ENCODE measurements around the gene UPK3B. TPM values are rescaled to one million over a fixed set of nuclear protein-coding genes. Genes with fewer than 3 reads are reported as not detected.
"Not testable (repeated sequence)": the region's sequence is repeated elsewhere in the genome, so short reads cannot be mapped to it uniquely, and the experiment has no call there.

Gene UPK3B
- 1.0 and 1.2 TPM in 2 replicates for total RNA-seq

DNA sequence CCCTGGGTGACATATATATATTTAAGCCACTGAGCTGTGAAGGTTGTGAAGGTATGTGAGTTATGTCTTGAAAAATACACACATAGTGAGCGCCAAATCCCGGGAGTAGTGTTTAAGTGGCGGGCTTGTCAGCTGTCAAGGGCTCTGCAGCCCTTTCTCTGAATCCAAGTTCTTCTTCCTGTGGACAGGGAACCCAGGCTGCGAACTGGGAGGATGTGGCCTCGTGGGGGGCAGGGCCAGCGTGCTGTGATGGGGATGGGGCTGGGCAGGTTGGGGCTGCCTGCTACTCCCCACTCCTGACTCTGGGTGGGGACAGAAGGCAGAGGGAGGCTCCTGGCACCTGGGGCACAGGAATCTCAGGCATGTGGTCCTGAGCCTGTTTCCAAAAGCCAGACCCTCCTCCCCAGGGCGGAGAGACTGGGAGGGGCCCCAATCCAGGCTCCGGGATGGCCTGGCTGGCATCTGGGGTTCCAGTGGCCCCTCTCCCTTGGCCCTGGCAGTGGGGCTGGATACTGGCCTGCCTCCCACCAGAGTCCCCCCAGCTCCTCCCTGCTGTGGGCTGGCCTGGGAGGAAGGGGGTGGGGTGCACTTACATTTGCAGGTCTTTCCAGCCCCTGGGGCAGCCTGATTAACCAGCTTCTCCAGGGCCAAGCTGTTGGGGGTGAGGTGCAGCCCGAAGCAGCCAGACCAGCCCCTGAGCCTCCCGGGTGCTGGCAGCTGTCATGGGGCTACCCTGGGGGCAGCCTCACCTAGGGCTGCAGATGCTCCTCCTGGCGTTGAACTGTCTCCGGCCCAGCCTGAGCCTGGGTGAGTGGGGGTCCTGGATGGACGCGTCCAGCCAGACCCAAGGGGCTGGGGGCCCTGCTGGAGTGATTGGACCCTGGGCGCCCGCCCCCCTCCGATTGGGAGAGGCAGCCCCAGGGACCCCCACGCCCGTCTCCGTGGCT is at the start of gene UPK3B:
TSS of gene UPK3B (plus strand) at position 622 of the 947 bp plus-strand sequence. CDS start at position 723, 101 bp downstream.
- peak; percentile 8 for DNase-seq (ENCODE audit: low spot score)
- H3K4me1 Mint-ChIP-seq (ENCODE audit: low read depth): no peaks in the 10 kb centered on the region
- no peaks in the 10 kb centered on the region for H3K36me3 Mint-ChIP-seq (ENCODE audit: low read depth)
- H3K9me3 Mint-ChIP-seq: no peaks in the 10 kb centered on the region
- no peak within 1 kb of the TSS for H3K27ac Mint-ChIP-seq
- H3K27me3 Mint-ChIP-seq (ENCODE audit: low read depth): no peaks in the 10 kb centered on the region
- no peak within 1 kb of the TSS for H3K4me3 Mint-ChIP-seq (ENCODE audit: low read depth)
- intact Hi-C loops (cut with micrococcal nuclease): no loop called here

DNA sequence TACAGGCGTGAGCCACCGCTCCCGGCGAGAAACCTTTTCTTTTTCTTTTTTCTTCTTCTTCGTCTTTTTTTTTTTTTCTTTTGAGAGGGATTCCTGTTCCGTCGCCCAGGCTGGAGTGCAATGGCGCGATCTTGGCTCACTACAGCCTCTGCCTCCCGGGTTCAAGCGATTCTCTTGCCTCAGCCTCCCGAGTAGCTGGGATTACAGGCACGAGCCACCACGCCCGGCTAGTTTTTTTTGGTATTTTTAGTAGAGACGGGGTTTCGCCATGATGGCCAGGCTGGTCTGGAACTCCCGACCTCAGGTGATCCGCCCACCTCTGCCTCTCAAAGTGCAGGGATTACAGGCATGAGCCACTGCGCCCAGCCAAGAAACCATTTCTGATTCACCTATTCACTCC is 49.6 kb upstream of the UPK3B start:
- H3K27me3 Mint-ChIP-seq (ENCODE audit: low read depth): not testable (repeated sequence)

GRCh38 chr7:76461464-76462101 is 48.8 kb upstream of the UPK3B start, which contains the start of gene DTX2:
DTX2 (plus strand) TSS chr7:76461709; CDS start chr7:76480510, 18,801 bp downstream.
- H3K27me3 Mint-ChIP-seq (ENCODE audit: low read depth); H3K9me3 Mint-ChIP-seq; H3K4me1 Mint-ChIP-seq (ENCODE audit: low read depth); intact Hi-C loops (cut with micrococcal nuclease); H3K36me3 Mint-ChIP-seq (ENCODE audit: low read depth); H3K27ac Mint-ChIP-seq: not testable (repeated sequence)
- peak; percentile 60 for DNase-seq (ENCODE audit: low spot score)
- H3K4me3 Mint-ChIP-seq (ENCODE audit: low read depth): peak within 1 kb of the TSS; percentile 65

More for the DNA sequence above, 49.6 kb upstream of the UPK3B start:
- H3K4me1 Mint-ChIP-seq (ENCODE audit: low read depth); H3K4me3 Mint-ChIP-seq (ENCODE audit: low read depth); H3K36me3 Mint-ChIP-seq (ENCODE audit: low read depth); H3K27ac Mint-ChIP-seq; H3K9me3 Mint-ChIP-seq; intact Hi-C loops (cut with micrococcal nuclease); DNase-seq (ENCODE audit: low spot score): not testable (repeated sequence)

DNA sequence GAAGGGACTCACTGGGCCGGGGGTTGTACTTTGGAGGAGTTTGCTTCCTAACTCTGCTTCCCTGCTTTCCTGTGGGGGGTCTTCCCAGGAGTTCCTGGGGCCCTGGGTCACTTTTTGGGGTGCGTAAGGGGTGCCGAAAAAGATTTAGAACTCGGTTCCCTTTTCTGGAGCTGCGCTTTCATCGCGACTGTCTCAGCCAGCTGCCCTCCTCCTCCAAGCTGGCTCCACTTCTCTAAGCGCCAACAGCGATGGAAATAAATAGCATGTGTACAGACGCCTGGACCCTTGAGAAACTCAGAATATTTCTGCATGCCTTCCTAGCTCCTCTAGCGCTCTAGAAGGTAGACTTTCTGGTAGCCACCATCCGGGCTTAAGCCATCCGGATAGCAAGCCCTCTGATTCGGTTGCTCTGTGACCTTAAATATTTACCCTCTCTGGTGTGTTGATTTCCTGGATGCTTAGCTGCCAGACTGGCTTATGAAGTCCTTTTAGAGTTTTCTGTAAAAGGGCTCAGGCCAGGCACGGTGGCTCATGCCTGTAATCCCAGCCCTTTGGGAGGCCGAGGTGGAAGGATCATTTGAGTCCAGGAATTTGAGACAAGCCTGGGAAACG is 48.0 kb upstream of the UPK3B start:
- H3K27ac Mint-ChIP-seq; H3K27me3 Mint-ChIP-seq (ENCODE audit: low read depth); H3K36me3 Mint-ChIP-seq (ENCODE audit: low read depth); H3K9me3 Mint-ChIP-seq; intact Hi-C loops (cut with micrococcal nuclease); H3K4me1 Mint-ChIP-seq (ENCODE audit: low read depth); DNase-seq (ENCODE audit: low spot score); H3K4me3 Mint-ChIP-seq (ENCODE audit: low read depth): not testable (repeated sequence)

DNA sequence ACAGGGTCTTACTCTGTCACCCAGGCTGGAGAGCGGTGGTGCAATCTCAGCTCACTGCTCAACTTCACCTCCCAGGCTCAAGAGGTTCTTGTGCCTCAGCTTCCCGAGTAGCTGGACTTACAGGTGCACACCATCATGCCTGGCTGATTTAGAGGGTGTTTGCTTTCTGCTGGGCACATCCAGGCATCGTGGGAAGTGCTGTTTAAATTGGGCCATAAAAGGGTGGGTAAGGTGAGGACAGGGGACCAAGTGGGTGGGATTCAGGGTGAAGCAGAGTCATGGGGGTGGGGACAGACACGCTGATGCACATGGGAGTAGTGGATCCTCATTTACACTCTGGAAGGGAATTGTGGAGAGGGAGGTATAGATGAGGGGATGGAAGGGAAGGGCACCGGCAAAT is 45.4 kb upstream of the UPK3B start:
- H3K27me3 Mint-ChIP-seq (ENCODE audit: low read depth); H3K36me3 Mint-ChIP-seq (ENCODE audit: low read depth); H3K4me3 Mint-ChIP-seq (ENCODE audit: low read depth); intact Hi-C loops (cut with micrococcal nuclease); H3K4me1 Mint-ChIP-seq (ENCODE audit: low read depth); H3K9me3 Mint-ChIP-seq; H3K27ac Mint-ChIP-seq; DNase-seq (ENCODE audit: low spot score): not testable (repeated sequence)

- H3K4me1 Mint-ChIP-seq (ENCODE audit: low read depth); H3K9me3 Mint-ChIP-seq; H3K4me3 Mint-ChIP-seq (ENCODE audit: low read depth); H3K27ac Mint-ChIP-seq; H3K27me3 Mint-ChIP-seq (ENCODE audit: low read depth); intact Hi-C loops (cut with micrococcal nuclease); H3K36me3 Mint-ChIP-seq (ENCODE audit: low read depth); DNase-seq (ENCODE audit: low spot score): not testable (repeated sequence)
Measured at GRCh38 chr7:76465950-76466349, 44.4 kb upstream of the UPK3B start.

DNA sequence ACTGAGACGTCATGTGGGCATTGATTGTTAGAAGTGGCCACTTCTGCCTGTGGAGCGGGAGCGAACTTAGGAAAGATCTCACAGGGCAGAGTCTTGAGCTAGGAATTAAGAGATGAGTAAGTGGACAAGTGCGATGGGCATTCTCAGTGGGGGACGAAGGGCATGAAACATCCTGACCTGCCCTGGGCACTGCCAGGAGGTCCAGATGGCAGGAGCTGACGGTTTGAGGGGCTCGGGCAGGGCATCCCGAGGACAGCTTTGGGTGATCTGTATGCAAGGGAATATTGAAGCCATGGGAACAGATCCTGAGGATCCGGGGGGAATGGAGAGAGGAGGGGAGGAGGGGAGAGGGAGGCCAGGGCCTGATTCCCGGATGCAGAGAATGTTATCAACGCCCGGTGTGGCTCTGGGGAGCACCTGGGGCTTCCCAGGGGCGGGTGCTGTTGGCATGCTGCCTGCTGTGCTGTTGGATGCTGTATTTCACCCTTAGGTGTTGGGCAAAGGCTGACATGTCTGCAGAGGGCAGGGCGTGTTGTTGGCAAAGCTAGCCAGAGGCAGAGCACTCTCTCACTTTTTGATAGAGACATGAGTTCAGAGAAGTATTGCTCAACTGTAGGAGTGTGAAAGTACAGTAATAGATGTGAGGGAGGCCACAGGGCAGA is 42.5 kb upstream of the UPK3B start:
- intact Hi-C loops (cut with micrococcal nuclease); H3K27ac Mint-ChIP-seq: not testable (repeated sequence)

GRCh38 chr7:76471556-76472221 is 38.7 kb upstream of the UPK3B start:
- DNase-seq (ENCODE audit: low spot score): not testable (repeated sequence)

More for the DNA sequence above, 42.5 kb upstream of the UPK3B start:
- H3K9me3 Mint-ChIP-seq; H3K36me3 Mint-ChIP-seq (ENCODE audit: low read depth); DNase-seq (ENCODE audit: low spot score); H3K27me3 Mint-ChIP-seq (ENCODE audit: low read depth); H3K4me1 Mint-ChIP-seq (ENCODE audit: low read depth); H3K4me3 Mint-ChIP-seq (ENCODE audit: low read depth): not testable (repeated sequence)

DNA sequence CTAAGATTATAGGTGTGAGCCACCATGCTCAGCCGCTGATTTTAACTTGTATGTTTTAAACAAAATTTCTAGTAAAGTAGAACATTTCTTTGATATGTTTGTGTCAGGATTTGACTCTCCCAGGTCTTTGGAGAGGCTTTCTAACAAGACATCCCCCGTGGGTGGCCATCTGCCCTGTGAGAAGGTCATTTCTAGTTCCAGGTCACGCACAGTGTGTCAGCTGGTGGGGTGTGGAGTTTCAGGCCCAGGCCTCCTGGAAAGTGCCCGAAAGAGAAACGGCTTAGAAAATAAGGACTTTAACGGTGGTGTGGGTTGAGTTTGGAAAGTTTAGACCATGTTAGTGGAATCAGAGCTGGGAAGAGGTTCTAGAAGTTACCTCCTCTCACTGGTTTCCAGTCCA is 37.3 kb upstream of the UPK3B start:
- intact Hi-C loops (cut with micrococcal nuclease); H3K27ac Mint-ChIP-seq; H3K9me3 Mint-ChIP-seq; H3K4me1 Mint-ChIP-seq (ENCODE audit: low read depth); H3K36me3 Mint-ChIP-seq (ENCODE audit: low read depth); H3K27me3 Mint-ChIP-seq (ENCODE audit: low read depth); H3K4me3 Mint-ChIP-seq (ENCODE audit: low read depth); DNase-seq (ENCODE audit: low spot score): not testable (repeated sequence)

More at GRCh38 chr7:76471556-76472221, 38.7 kb upstream of the UPK3B start:
- H3K27me3 Mint-ChIP-seq (ENCODE audit: low read depth); H3K9me3 Mint-ChIP-seq; H3K4me3 Mint-ChIP-seq (ENCODE audit: low read depth); H3K36me3 Mint-ChIP-seq (ENCODE audit: low read depth); H3K27ac Mint-ChIP-seq; intact Hi-C loops (cut with micrococcal nuclease); H3K4me1 Mint-ChIP-seq (ENCODE audit: low read depth): not testable (repeated sequence)

- H3K4me1 Mint-ChIP-seq (ENCODE audit: low read depth); H3K36me3 Mint-ChIP-seq (ENCODE audit: low read depth); H3K9me3 Mint-ChIP-seq; DNase-seq (ENCODE audit: low spot score); H3K27ac Mint-ChIP-seq; intact Hi-C loops (cut with micrococcal nuclease); H3K27me3 Mint-ChIP-seq (ENCODE audit: low read depth); H3K4me3 Mint-ChIP-seq (ENCODE audit: low read depth): not testable (repeated sequence)
Measured at GRCh38 chr7:76476280-76476679, 34.1 kb upstream of the UPK3B start.

DNA sequence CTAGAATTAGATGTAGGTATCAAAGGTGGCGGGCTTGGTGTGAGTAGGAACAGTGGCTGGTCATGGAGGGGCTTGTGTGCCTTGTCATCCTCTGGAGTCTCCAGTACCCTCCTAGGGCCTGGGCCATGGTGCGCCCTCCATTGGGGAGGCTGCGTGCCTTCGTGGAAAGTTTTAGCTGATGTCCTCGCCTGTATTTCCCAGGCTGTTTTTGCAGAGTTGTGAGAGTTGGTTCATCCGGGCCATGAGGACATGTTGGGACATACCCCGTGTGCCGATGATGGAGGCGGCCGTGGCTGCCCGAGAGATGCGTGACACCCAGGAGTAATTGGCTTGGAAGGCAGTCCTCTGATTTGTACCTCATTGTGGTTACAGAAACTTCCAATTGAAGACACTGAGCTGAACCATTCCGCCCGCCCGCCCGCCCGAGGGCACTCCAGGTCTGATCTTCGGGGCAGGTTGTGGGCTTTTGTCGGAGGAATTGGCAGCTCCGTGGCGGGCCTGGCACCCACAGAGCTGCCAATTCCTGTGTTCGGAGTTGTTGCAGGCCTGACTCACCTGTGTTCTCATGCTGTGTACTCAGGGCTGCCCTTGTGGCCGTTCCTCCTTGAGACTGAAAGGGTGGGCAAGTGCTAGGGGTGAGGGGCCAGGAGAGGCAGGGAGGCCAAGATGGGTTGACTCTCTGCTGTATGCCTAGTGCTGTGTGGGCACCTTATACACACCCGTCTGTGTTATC is 33.4 kb upstream of the UPK3B start:
- H3K27me3 Mint-ChIP-seq (ENCODE audit: low read depth); H3K36me3 Mint-ChIP-seq (ENCODE audit: low read depth); H3K4me3 Mint-ChIP-seq (ENCODE audit: low read depth); DNase-seq (ENCODE audit: low spot score); intact Hi-C loops (cut with micrococcal nuclease); H3K27ac Mint-ChIP-seq; H3K4me1 Mint-ChIP-seq (ENCODE audit: low read depth); H3K9me3 Mint-ChIP-seq: not testable (repeated sequence)

- intact Hi-C loops (cut with micrococcal nuclease); H3K9me3 Mint-ChIP-seq; H3K27ac Mint-ChIP-seq; H3K4me1 Mint-ChIP-seq (ENCODE audit: low read depth); DNase-seq (ENCODE audit: low spot score); H3K4me3 Mint-ChIP-seq (ENCODE audit: low read depth); H3K27me3 Mint-ChIP-seq (ENCODE audit: low read depth): not testable (repeated sequence)
- peaks cover 13% of the 10 kb centered on the region for H3K36me3 Mint-ChIP-seq (ENCODE audit: low read depth)
Measured at GRCh38 chr7:76479628-76480027, 30.7 kb upstream of the UPK3B start.

All from activated T-helper 2 cell treated with anti-CD3 and anti-CD28 coated beads, Interferon-gamma antibody, Interleukin-2, Interleukin-4, amounts not matched to agents 10 μg/mL and 5 μg/mL and 100 μg/mL, durations not matched to agents 14 hours and 24 hours and 36 hours (primary cell).